Measurements from ENCODE around the gene THRB. TPM values are rescaled to one million over a fixed set of nuclear protein-coding genes. Genes with fewer than 3 reads are reported as not detected.

Gene THRB
- total and polyA plus RNA-seq, 7 experiments from 2014 or later = 0.05 to 1.0 (median 0.16) TPM; not detected in 4

DNA sequence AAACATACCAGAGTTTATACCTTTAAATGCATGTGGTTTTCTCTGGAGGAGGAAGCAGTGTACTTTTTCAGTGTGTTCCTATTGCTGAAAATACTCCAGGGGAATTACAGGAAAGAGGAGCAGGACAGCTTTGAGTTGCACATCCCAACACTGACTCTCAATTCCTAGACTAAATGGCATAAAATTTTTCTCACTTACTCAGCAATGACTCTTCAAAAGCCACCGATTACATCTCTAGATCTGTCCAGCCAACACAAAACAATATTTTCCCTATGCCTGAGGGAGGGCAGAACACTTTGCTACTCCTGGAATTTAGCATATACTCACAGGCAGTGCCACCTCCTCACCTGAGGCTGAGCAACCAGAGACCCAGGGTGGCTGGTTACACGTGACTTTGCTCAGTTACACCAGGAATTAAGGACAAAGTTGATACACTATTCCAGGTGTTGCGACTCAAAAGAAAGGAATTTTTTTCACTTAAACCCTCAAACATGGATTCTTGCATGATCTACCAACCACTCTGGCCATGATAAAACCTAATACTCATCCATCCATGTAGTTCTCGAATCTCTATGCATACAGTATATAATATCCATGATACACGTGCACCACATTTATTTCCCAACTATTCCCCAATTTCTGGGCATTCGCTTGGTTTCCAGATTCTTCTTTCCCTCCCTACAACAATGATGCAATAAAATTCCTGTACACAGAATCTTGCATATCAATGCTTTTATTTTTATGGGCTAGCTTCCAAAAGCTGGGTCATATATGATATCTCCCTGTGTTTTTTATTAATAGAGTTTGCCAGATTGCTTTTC lies 194.6 kb downstream of the THRB start:
- Mint-ChIP-seq H3K4me1 (no peaks in the 10 kb centered on the region), H3K4me3 (no peak overlapping the region), H3K36me3 (no peaks in the 10 kb centered on the region), H3K27ac (no peak overlapping the region), H3K27me3 (peaks cover 0 to 8% (median 7%) of the 10 kb centered on the region in 5 donors), H3K9me3 (peaks cover 0 to 9% (median 0%) of the 10 kb centered on the region in 11 donors)
- ChIA-PET POLR2A (no interaction called here), CTCF (no interaction called here)
- DNase-seq (no peak), ATAC-seq (no peak)
- Histone ChIP-seq H3K4me1 (ENCODE audit: control insufficient read depth in 2 of 2, insufficient read depth in 2 of 2, low read length in 2 of 2) (no peaks in the 10 kb centered on the region), H3K9me3 (ENCODE audit: control insufficient read depth in 2 of 3, low read length in 3 of 3) (no peaks in the 10 kb centered on the region), H3K27me3 (ENCODE audit: control insufficient read depth in 2 of 2, insufficient read depth in 2 of 2, low read length in 2 of 2) (no peaks in the 10 kb centered on the region), H3K4me3 (ENCODE audit: low read length) (no peak overlapping the region), H3K36me3 (ENCODE audit: control insufficient read depth in 2 of 3, insufficient read depth in 3 of 3, low read length in 3 of 3) (no peaks in the 10 kb centered on the region), H3K27ac (ENCODE audit: low read depth, low read length) (no peak overlapping the region)
- intact Hi-C loops (cut with micrococcal nuclease) = no loop called here

- no peak overlapping the region for H3K27ac ChIP-seq (ENCODE audit: low read depth, low read length)
- no peaks in the 10 kb centered on the region for H3K27me3 ChIP-seq (ENCODE audit: control insufficient read depth in 2 of 2, insufficient read depth in 2 of 2, low read length in 2 of 2)
- H3K27me3 Mint-ChIP-seq = peaks cover 0 to 8% (median 7%) of the 10 kb centered on the region in 5 donors
- intact Hi-C loops (cut with micrococcal nuclease) = no loop called here
- CTCF ChIA-PET = no interaction called here
- no peak overlapping the region for H3K27ac Mint-ChIP-seq
- POLR2A ChIA-PET = no interaction called here
- H3K4me3 Mint-ChIP-seq = no peak overlapping the region
- no peaks in the 10 kb centered on the region for H3K4me1 Mint-ChIP-seq
- no peaks in the 10 kb centered on the region for H3K4me1 ChIP-seq (ENCODE audit: control insufficient read depth in 2 of 2, insufficient read depth in 2 of 2, low read length in 2 of 2)
- H3K36me3 ChIP-seq (ENCODE audit: control insufficient read depth in 2 of 3, insufficient read depth in 3 of 3, low read length in 3 of 3) = no peaks in the 10 kb centered on the region
- H3K36me3 Mint-ChIP-seq = no peaks in the 10 kb centered on the region
- H3K9me3 Mint-ChIP-seq = peaks cover 0 to 9% (median 0%) of the 10 kb centered on the region in 11 donors
- H3K4me3 ChIP-seq (ENCODE audit: low read length) = no peak overlapping the region
- ATAC-seq (no peak), DNase-seq (no peak)
- no peaks in the 10 kb centered on the region for H3K9me3 ChIP-seq (ENCODE audit: control insufficient read depth in 2 of 3, low read length in 3 of 3)
Measured at GRCh38 chr3:24299246-24299805, 195.3 kb downstream of the THRB start.

- no peak for ATAC-seq
- POLR2A ChIA-PET = no interaction called here
- H3K27me3 Mint-ChIP-seq = peaks cover 0 to 8% (median 7%) of the 10 kb centered on the region in 5 donors
Measured at GRCh38 chr3:24296441-24297205, 198.0 kb downstream of the THRB start.

GRCh38 chr3:24294150-24294549 lies 200.5 kb downstream of the THRB start:
- intact Hi-C loops (cut with micrococcal nuclease) = no loop called here
- H3K9me3 ChIP-seq (ENCODE audit: control insufficient read depth in 2 of 3, low read length in 3 of 3) = no peaks in the 10 kb centered on the region
- no peaks in the 10 kb centered on the region for H3K4me1 Mint-ChIP-seq
- no peaks in the 10 kb centered on the region for H3K4me1 ChIP-seq (ENCODE audit: control insufficient read depth in 2 of 2, insufficient read depth in 2 of 2, low read length in 2 of 2)
- no peak for ATAC-seq
- no peaks in the 10 kb centered on the region for H3K36me3 ChIP-seq (ENCODE audit: control insufficient read depth in 2 of 3, insufficient read depth in 3 of 3, low read length in 3 of 3)
- no peak for DNase-seq
- POLR2A ChIA-PET = no interaction called here
- no peak overlapping the region for H3K4me3 ChIP-seq (ENCODE audit: low read length)
- CTCF ChIA-PET = no interaction called here
- H3K27me3 ChIP-seq (ENCODE audit: control insufficient read depth in 2 of 2, insufficient read depth in 2 of 2, low read length in 2 of 2) = no peaks in the 10 kb centered on the region
- no peaks in the 10 kb centered on the region for H3K36me3 Mint-ChIP-seq
- peaks cover 0 to 9% (median 0%) of the 10 kb centered on the region in 11 donors for H3K9me3 Mint-ChIP-seq
- H3K27ac ChIP-seq (ENCODE audit: low read depth, low read length) = no peak overlapping the region
- no peak overlapping the region for H3K27ac Mint-ChIP-seq
- peaks cover 0 to 14% (median 4%) of the 10 kb centered on the region in 5 donors for H3K27me3 Mint-ChIP-seq
- H3K4me3 Mint-ChIP-seq = no peak overlapping the region

More at GRCh38 chr3:24296441-24297205, 198.0 kb downstream of the THRB start:
- H3K27ac Mint-ChIP-seq = no peak overlapping the region
- no peak for DNase-seq
- H3K36me3 Mint-ChIP-seq = no peaks in the 10 kb centered on the region
- H3K4me1 ChIP-seq (ENCODE audit: control insufficient read depth in 2 of 2, insufficient read depth in 2 of 2, low read length in 2 of 2) = no peaks in the 10 kb centered on the region
- H3K4me1 Mint-ChIP-seq = no peaks in the 10 kb centered on the region
- no peaks in the 10 kb centered on the region for H3K27me3 ChIP-seq (ENCODE audit: control insufficient read depth in 2 of 2, insufficient read depth in 2 of 2, low read length in 2 of 2)
- H3K9me3 Mint-ChIP-seq = peaks cover 0 to 9% (median 0%) of the 10 kb centered on the region in 11 donors
- no peak overlapping the region for H3K27ac ChIP-seq (ENCODE audit: low read depth, low read length)
- H3K9me3 ChIP-seq (ENCODE audit: control insufficient read depth in 2 of 3, low read length in 3 of 3) = no peaks in the 10 kb centered on the region
- no peak overlapping the region for H3K4me3 ChIP-seq (ENCODE audit: low read length)
- no peak overlapping the region for H3K4me3 Mint-ChIP-seq
- H3K36me3 ChIP-seq (ENCODE audit: control insufficient read depth in 2 of 3, insufficient read depth in 3 of 3, low read length in 3 of 3) = no peaks in the 10 kb centered on the region
- intact Hi-C loops (cut with micrococcal nuclease) = no loop called here
- CTCF ChIA-PET = no interaction called here

GRCh38 chr3:24291646-24292045 lies 203.0 kb downstream of the THRB start:
- Mint-ChIP-seq H3K4me1 (no peaks in the 10 kb centered on the region), H3K27me3 (peaks cover 0 to 14% (median 4%) of the 10 kb centered on the region in 5 donors), H3K4me3 (no peak overlapping the region), H3K36me3 (no peaks in the 10 kb centered on the region), H3K27ac (no peak overlapping the region), H3K9me3 (peaks cover 0 to 9% (median 0%) of the 10 kb centered on the region in 11 donors)
- ATAC-seq (no peak), DNase-seq (no peak)
- H3K9me3 ChIP-seq (ENCODE audit: control insufficient read depth in 2 of 3, low read length in 3 of 3) = no peaks in the 10 kb centered on the region
- intact Hi-C loops (cut with micrococcal nuclease) = no loop called here
- ChIA-PET POLR2A (no interaction called here), CTCF (no interaction called here)
- no peak overlapping the region for H3K27ac ChIP-seq (ENCODE audit: low read depth, low read length)
- no peaks in the 10 kb centered on the region for H3K4me1 ChIP-seq (ENCODE audit: control insufficient read depth in 2 of 2, insufficient read depth in 2 of 2, low read length in 2 of 2)
- H3K27me3 ChIP-seq (ENCODE audit: control insufficient read depth in 2 of 2, insufficient read depth in 2 of 2, low read length in 2 of 2) = no peaks in the 10 kb centered on the region
- H3K4me3 ChIP-seq (ENCODE audit: low read length) = no peak overlapping the region
- H3K36me3 ChIP-seq (ENCODE audit: control insufficient read depth in 2 of 3, insufficient read depth in 3 of 3, low read length in 3 of 3) = no peaks in the 10 kb centered on the region

- no peak overlapping the region for H3K27ac Mint-ChIP-seq
- H3K4me1 Mint-ChIP-seq = no peaks in the 10 kb centered on the region
- H3K4me1 ChIP-seq (ENCODE audit: control insufficient read depth in 2 of 2, insufficient read depth in 2 of 2, low read length in 2 of 2) = no peaks in the 10 kb centered on the region
- H3K27me3 ChIP-seq (ENCODE audit: control insufficient read depth in 2 of 2, insufficient read depth in 2 of 2, low read length in 2 of 2) = no peaks in the 10 kb centered on the region
- H3K27ac ChIP-seq (ENCODE audit: low read depth, low read length) = no peak overlapping the region
- peaks cover 0 to 5% (median 2%) of the 10 kb centered on the region in 11 donors for H3K9me3 Mint-ChIP-seq
- H3K36me3 ChIP-seq (ENCODE audit: control insufficient read depth in 2 of 3, insufficient read depth in 3 of 3, low read length in 3 of 3) = no peaks in the 10 kb centered on the region
- H3K4me3 ChIP-seq (ENCODE audit: low read length) = no peak overlapping the region
- ChIA-PET CTCF (no interaction called here), POLR2A (no interaction called here)
- H3K36me3 Mint-ChIP-seq = no peaks in the 10 kb centered on the region
- DNase-seq = no peak
- no peak for ATAC-seq
- intact Hi-C loops (cut with micrococcal nuclease) = no loop called here
- H3K9me3 ChIP-seq (ENCODE audit: control insufficient read depth in 2 of 3, low read length in 3 of 3) = peaks cover 0 to 5% (median 0%) of the 10 kb centered on the region in 3 experiments
- H3K4me3 Mint-ChIP-seq = no peak overlapping the region
- peaks cover 0 to 8% (median 0%) of the 10 kb centered on the region in 5 donors for H3K27me3 Mint-ChIP-seq
Measured at GRCh38 chr3:24290596-24290995, 204.1 kb downstream of the THRB start.

All from naive thymus-derived CD4-positive, alpha-beta T cell (primary cell).